ENCODE data around the gene USP22. TPM values are rescaled to one million over a fixed set of nuclear protein-coding genes. Genes with fewer than 3 reads are reported as not detected.

The USP22 gene
- polyA plus RNA-seq, 1 donor (not counting 4 experiments of a cell fraction or from before 2014, with no cell fraction given), result 111 TPM

- Histone ChIP-seq H2AFZ (ENCODE audit: control insufficient read depth, low read length) (no peak overlapping the region), H3K4me1 (ENCODE audit: control insufficient read depth, extremely low read depth, insufficient read depth, low read length) (peaks cover 3% of the 10 kb centered on the region), H3K79me2 (ENCODE audit: control insufficient read depth, insufficient read depth, low read length) (no peaks in the 10 kb centered on the region), H3K9me1 (ENCODE audit: control insufficient read depth, extremely low read depth, insufficient read depth, low read length) (no peaks in the 10 kb centered on the region), H3K27me3 (ENCODE audit: control insufficient read depth, extremely low read depth, insufficient read depth, low read length) (no peaks in the 10 kb centered on the region), H3K4me3 (ENCODE audit: control insufficient read depth in 2 of 3, extremely low read depth in 1 of 3, insufficient read depth in 2 of 3, low read depth in 1 of 3, low read length in 3 of 3) (no peak overlapping the region), H4K20me1 (ENCODE audit: control insufficient read depth, extremely low read depth, insufficient read depth, low read length) (no peaks in the 10 kb centered on the region), H3K27ac (ENCODE audit: control insufficient read depth, insufficient read depth, low read length) (no peak overlapping the region), H3K4me2 (ENCODE audit: control insufficient read depth, extremely low read depth, insufficient read depth, low read depth, low read length) (no peak overlapping the region), H3K9me3 (ENCODE audit: control insufficient read depth, low read depth, low read length) (no peaks in the 10 kb centered on the region), H3K9ac (ENCODE audit: control insufficient read depth, extremely low read depth, insufficient read depth, low read length) (no peak overlapping the region), H3K36me3 (ENCODE audit: control insufficient read depth in 2 of 2, extremely low read depth in 1 of 2, insufficient read depth in 2 of 2, low read length in 2 of 2) (no peaks in the 10 kb centered on the region)
- dilution Hi-C loops (cut with MboI; ENCODE audit: extremely low pct_ligation_motif_present, low sequenced_read_pairs), result no loop called here
- FAIRE-seq (no peak), DNase-seq (ENCODE audit: low read depth, low spot score) (no peak)
- TF ChIP-seq EZH2 (IDR thresholded peaks at IDR 0.05; ENCODE audit: low read length) (no peak), CTCF (optimal IDR thresholded peaks at IDR 0.05 in 1 of 3, IDR thresholded peaks at IDR 0.05 in 1 of 3, conservative IDR thresholded peaks at IDR 0.05 in 1 of 3; ENCODE audit: extremely low read depth in 1 of 3, insufficient read depth in 2 of 3, low read length in 3 of 3) (no peak)
Observed at GRCh38 chr17:21049457-21049856, 6.6 kb upstream of the USP22 start.

GRCh38 chr17:21046216-21046615 is 3.4 kb upstream of the USP22 start:
- DNase-seq (ENCODE audit: low read depth, low spot score), result no peak
- Histone ChIP-seq H3K79me2 (ENCODE audit: control insufficient read depth, insufficient read depth, low read length) (peaks cover 13% of the 10 kb centered on the region), H3K36me3 (ENCODE audit: control insufficient read depth in 2 of 2, extremely low read depth in 1 of 2, insufficient read depth in 2 of 2, low read length in 2 of 2) (no peaks in the 10 kb centered on the region), H3K9me1 (ENCODE audit: control insufficient read depth, extremely low read depth, insufficient read depth, low read length) (no peaks in the 10 kb centered on the region), H2AFZ (ENCODE audit: control insufficient read depth, low read length) (no peak overlapping the region), H3K4me3 (ENCODE audit: control insufficient read depth in 2 of 3, extremely low read depth in 1 of 3, insufficient read depth in 2 of 3, low read depth in 1 of 3, low read length in 3 of 3) (no peak overlapping the region), H3K27me3 (ENCODE audit: control insufficient read depth, extremely low read depth, insufficient read depth, low read length) (no peaks in the 10 kb centered on the region), H3K4me2 (ENCODE audit: control insufficient read depth, extremely low read depth, insufficient read depth, low read depth, low read length) (no peak overlapping the region), H3K4me1 (ENCODE audit: control insufficient read depth, extremely low read depth, insufficient read depth, low read length) (peaks cover 7% of the 10 kb centered on the region), H4K20me1 (ENCODE audit: control insufficient read depth, extremely low read depth, insufficient read depth, low read length) (peaks cover 4% of the 10 kb centered on the region), H3K9ac (ENCODE audit: control insufficient read depth, extremely low read depth, insufficient read depth, low read length) (no peak overlapping the region), H3K27ac (ENCODE audit: control insufficient read depth, insufficient read depth, low read length) (no peak overlapping the region), H3K9me3 (ENCODE audit: control insufficient read depth, low read depth, low read length) (no peaks in the 10 kb centered on the region)
- FAIRE-seq, result no peak
- dilution Hi-C loops (cut with MboI; ENCODE audit: extremely low pct_ligation_motif_present, low sequenced_read_pairs), result no loop called here
- TF ChIP-seq CTCF (optimal IDR thresholded peaks at IDR 0.05 in 1 of 3, IDR thresholded peaks at IDR 0.05 in 1 of 3, conservative IDR thresholded peaks at IDR 0.05 in 1 of 3; ENCODE audit: extremely low read depth in 1 of 3, insufficient read depth in 2 of 3, low read length in 3 of 3) (no peak), EZH2 (IDR thresholded peaks at IDR 0.05; ENCODE audit: low read length) (no peak)

Data from keratinocyte (primary cell).